Loucy (cell line): ENCODE data around the gene PPIL1.

Experiments
- H2AFZ ChIP-seq: fragments of 200-600 bp; sonication (generic); 2 replicates; pipeline ENCODE4 v1.6.0; 2016; ENCODE audit warnings: antibody characterized with exemption, mild to moderate bottlenecking, low read length, moderate library complexity
- H3F3A ChIP-seq: fragments of 200-600 bp; 2 replicates; pipeline ENCODE4 v1.6.0; 2016; ENCODE audit warnings: antibody characterized with exemption, low read depth, mild to moderate bottlenecking
- H3K27me3 ChIP-seq: fragments of 200-600 bp; sonication (generic); 2 replicates; pipeline ENCODE4 v1.6.1; 2014; ENCODE audit warnings: low read length, mild to moderate bottlenecking; ENCODE audit not compliant: insufficient read depth, poor library complexity, severe bottlenecking
- H3K36me3 ChIP-seq: fragments of 200-600 bp; sonication (generic); 2 replicates; pipeline ENCODE4 v1.6.1; 2016; ENCODE audit warnings: low read length; ENCODE audit not compliant: insufficient read depth
- H3K4me1 ChIP-seq: fragments of 200-600 bp; sonication (generic); 2 replicates; pipeline ENCODE4 v1.5.1; 2014; ENCODE audit warnings: low read length, mild to moderate bottlenecking; ENCODE audit not compliant: insufficient read depth, poor library complexity, severe bottlenecking
- H3K4me2 ChIP-seq: fragments of 200-600 bp; sonication (generic); 2 replicates; pipeline ENCODE4 v1.6.0; 2014; ENCODE audit warnings: antibody characterized with exemption, low read length, low read depth, mild to moderate bottlenecking; ENCODE audit not compliant: poor library complexity, severe bottlenecking
- H3K4me3 ChIP-seq: fragments of 200-600 bp; sonication (generic); 2 replicates; pipeline ENCODE4 v1.5.1; 2014; ENCODE audit warnings: low read length, mild to moderate bottlenecking, mixed read lengths; ENCODE audit not compliant: poor library complexity, severe bottlenecking
- H3K79me2 ChIP-seq: fragments of 200-600 bp; sonication (generic); 2 replicates; pipeline ENCODE4 v1.6.1; 2014; ENCODE audit warnings: low read length; ENCODE audit not compliant: insufficient read depth
- H3K9ac ChIP-seq: fragments of 200-600 bp; sonication (generic); 2 replicates; pipeline ENCODE4 v1.6.0; 2014; ENCODE audit warnings: mild to moderate bottlenecking, low read depth, low read length, moderate library complexity; ENCODE audit not compliant: poor library complexity, severe bottlenecking
- H3K9me2 ChIP-seq: fragments of 200-600 bp; sonication (generic); replicated peaks from 2 replicates; pipeline ENCODE4 v1.6.1; 2016; ENCODE audit warnings: low read depth, low read length, mixed read lengths
- H3K9me3 ChIP-seq: fragments of 200-600 bp; sonication (generic); 2 replicates; pipeline ENCODE4 v1.6.1; 2014; ENCODE audit warnings: mild to moderate bottlenecking, antibody characterized with exemption, low read length, low read depth; ENCODE audit not compliant: insufficient read depth
- H4K20me1 ChIP-seq: fragments of 200-600 bp; sonication (generic); 2 replicates; pipeline ENCODE4 v1.6.0; 2014; ENCODE audit warnings: antibody characterized with exemption, low read length, mild to moderate bottlenecking; ENCODE audit not compliant: insufficient read depth, poor library complexity, severe bottlenecking
- CTCF ChIP-seq: fragments of 200-600 bp; sonication (generic); conservative IDR thresholded peaks from 2 replicates; pipeline ENCODE4 v1.5.1; 2014; ENCODE audit warnings: mild to moderate bottlenecking, antibody characterized with exemption, low read length
- EZH2phosphoT487 ChIP-seq: fragments of 200-600 bp; IDR thresholded peaks from 2 replicates; pipeline ENCODE4 v1.6.1; 2018; ENCODE audit warnings: antibody characterized with exemption, mild to moderate bottlenecking, moderate library complexity, borderline replicate concordance

PPIL1 gene

GRCh38 chr6:36839749-36840431, 34.7 kb downstream of the PPIL1 start:
- Histone ChIP-seq H4K20me1 (no peaks in the 10 kb centered on the region), H3K4me2 (no peak overlapping the region), H3K9ac (no peak overlapping the region), H3K27me3 (no peaks in the 10 kb centered on the region), H3K4me3 (no peak overlapping the region), H3K79me2 (no peaks in the 10 kb centered on the region), H3K9me2 (no peaks in the 10 kb centered on the region), H2AFZ (no peak overlapping the region), H3F3A (no peaks in the 10 kb centered on the region), H3K9me3 (no peaks in the 10 kb centered on the region), H3K4me1 (no peaks in the 10 kb centered on the region), H3K36me3 (no peaks in the 10 kb centered on the region)
- no peak for TF ChIP-seq CTCF
- TF ChIP-seq EZH2phosphoT487 = no peak

GRCh38 chr6:36838896-36839748, 35.5 kb downstream of the PPIL1 start, which contains the start of gene CPNE5:
TSS of gene CPNE5 (minus strand) at chr6:36839444. CDS start at chr6:36839377, 67 bp downstream.
- no peaks in the 10 kb centered on the region for H3K79me2 ChIP-seq
- H3K9me2 ChIP-seq = no peaks in the 10 kb centered on the region
- H3K4me2 ChIP-seq = no peak within 1 kb of the TSS
- H3K4me1 ChIP-seq = no peaks in the 10 kb centered on the region
- no peaks in the 10 kb centered on the region for H3K36me3 ChIP-seq
- no peaks in the 10 kb centered on the region for H3K27me3 ChIP-seq
- H4K20me1 ChIP-seq = no peaks in the 10 kb centered on the region
- H3K4me3 ChIP-seq = no peak within 1 kb of the TSS
- no peaks in the 10 kb centered on the region for H3F3A ChIP-seq
- H3K9ac ChIP-seq = no peak within 1 kb of the TSS
- TF ChIP-seq CTCF (no peak), EZH2phosphoT487 (no peak)
- H3K9me3 ChIP-seq = no peaks in the 10 kb centered on the region
- H2AFZ ChIP-seq = no peak within 1 kb of the TSS

GRCh38 chr6:36837686-36838085, 36.9 kb downstream of the PPIL1 start:
- Histone ChIP-seq H3K4me3 (no peak overlapping the region), H3K27me3 (no peaks in the 10 kb centered on the region), H4K20me1 (no peaks in the 10 kb centered on the region), H3K9me3 (no peaks in the 10 kb centered on the region), H3K9ac (no peak overlapping the region), H3K4me2 (no peak overlapping the region), H3K4me1 (no peaks in the 10 kb centered on the region), H3K36me3 (no peaks in the 10 kb centered on the region), H3K79me2 (no peaks in the 10 kb centered on the region), H3F3A (no peaks in the 10 kb centered on the region), H3K9me2 (no peaks in the 10 kb centered on the region), H2AFZ (no peak overlapping the region)
- TF ChIP-seq EZH2phosphoT487 = no peak
- TF ChIP-seq CTCF = no peak
